Pancreas (tissue), 10 donors: ENCODE results near the gene PHACTR3. TPM values are rescaled to one million over a fixed set of nuclear protein-coding genes. Genes with fewer than 3 reads are reported as not detected.

Experiments
- ATAC-seq, 4 donors: fragments of 200-7000 bp; cut with Tn5 transposase; one replicate each; pipeline versions ENCODE4 v1.8.0 to v1.9.1; 2020; ENCODE audit warnings: mild to moderate bottlenecking in 4 of 4, moderate library complexity in 4 of 4
- DNase-seq, 6 donors: peaks; one replicate each; pipeline ENCODE4 v3.0.0-alpha.2; 2020
- FAIRE-seq: peaks from 2 replicates; lab custom pipeline; 2012; peaks lifted over from hg19 to GRCh38; lab: Jason Lieb, UNC
- H3K27ac ChIP-seq, 4 donors: fragments of 200-600 bp; sonication (generic); 1 replicate in 3 of 4; 2 replicates in 1 of 4; pipeline versions ENCODE4 v1.5.0 to v1.8.0; 2020
- H3K27me3 ChIP-seq, 4 donors: fragments of 200-600 bp; one replicate each; pipeline ENCODE4 v1.8.0; 2021
- H3K36me3 ChIP-seq, 3 donors: fragments of 200-600 bp; sonication (generic) in 1 of 3; one replicate each; pipeline versions ENCODE4 v1.5.0 to v1.8.0; 2020 to 2021
- H3K4me1 ChIP-seq, 3 donors: fragments of 200-600 bp; one replicate each; pipeline ENCODE4 v1.8.0; 2021
- H3K4me3 ChIP-seq, 4 donors: fragments of 200-600 bp; sonication (generic) in 2 of 4; one replicate each; pipeline versions ENCODE4 v1.5.0 to v1.8.0; 2020 to 2021
- H3K9me3 ChIP-seq, 4 donors: fragments of 200-600 bp; one replicate each; pipeline ENCODE4 v1.8.0; 2021
- CTCF ChIP-seq, 4 donors: fragments of 200-600 bp; sonication (generic) in 3 of 4; IDR thresholded peaks; one replicate each; pipeline versions ENCODE4 v1.5.0 to v1.8.0; 2021; ENCODE audit warnings: antibody characterized with exemption in 4 of 4
- WGBS, 2 donors: extraction: QIAGEN DNeasy Blood & Tissue Kit; methylation state at CpG; one replicate each; pipeline ENCODE4 v1.1.7; 2013; 5-methylcytosine and 5-hydroxymethylcytosine counted together
- intact Hi-C, 3 donors: fragments of 100-400 bp; cut with DNase I; formaldehyde crosslinking; loops; one replicate each; pipeline versions ENCODE4 v1.11.1 to v1.14.2; 2022
- polyA plus RNA-seq, 2 donors: library from polyadenylated mRNA; stranded (reverse); fragments of 200-250 nt; gene quantifications; one replicate each; pipeline ENCODE4 v1.2.3, GENCODE V29; 2013
- total RNA-seq, 6 donors: library from RNA; stranded (reverse); fragmentation: NEBNext Ultra II Directional in 4 of 6; extraction: Animal tissue kit (Norgen Biotek cat#: 25700) in 4 of 6; gene quantifications; one replicate each; pipeline versions ENCODE4 v1.2.1 to v1.2.4, GENCODE V29; 2021 to 2023
- donor health status: healthy with polysubstance abuse.
- donor health status: DM: no; HTN: no; CAD: no; lungs with moderate emphysema.
- donor health status: DM: no; HTN: no; CAD: no.
- donor health status: control.
- donor health status: control.
- donor health status: Bipolar disorder and iron deficiency.
- donor health status: DM: yes; HTN: yes; CAD: no.
- donor health status: DM: no; HTN: no; CAD: no.
- donor health status: DM: no; HTN: no; CAD: no.
- donor health status: DM: yes; HTN: yes; CAD: no.

The PHACTR3 gene
- total and polyA plus RNA-seq, 8 donors, result 0.14 to 1.5 (median 0.35) TPM; not detected in 3

GRCh38 chr20:59574308-59574707 lies 30.0 kb upstream of the PHACTR3 start:
- no peak overlapping the region for H3K27ac ChIP-seq
- H3K36me3 ChIP-seq, result no peaks in the 10 kb centered on the region
- intact Hi-C loops, result no loop called here
- no peak for TF ChIP-seq CTCF (IDR thresholded peaks at IDR 0.05)
- H3K27me3 ChIP-seq, result peaks cover 0 to 6% (median 3%) of the 10 kb centered on the region in 4 donors
- no peaks in the 10 kb centered on the region for H3K4me1 ChIP-seq
- DNase-seq (no peak), FAIRE-seq (no peak), ATAC-seq (no peak)
- H3K4me3 ChIP-seq, result no peak overlapping the region
- 40 to 49% methylated on average over 3 of the region's 3 CpGs for WGBS, 2 donors
- H3K9me3 ChIP-seq, result no peaks in the 10 kb centered on the region

- ATAC-seq, result no peak
- H3K36me3 ChIP-seq, result no peaks in the 10 kb centered on the region
- FAIRE-seq, result no peak
- TF ChIP-seq CTCF (IDR thresholded peaks at IDR 0.05), result no peak
- H3K27me3 ChIP-seq, result peaks cover 0 to 6% (median 3%) of the 10 kb centered on the region in 4 donors
- no peak overlapping the region for H3K4me3 ChIP-seq
- H3K9me3 ChIP-seq, result no peaks in the 10 kb centered on the region
- WGBS, 2 donors, result 41 to 50% methylated on average over 5 of the region's 5 CpGs
- H3K4me1 ChIP-seq, result no peaks in the 10 kb centered on the region
- DNase-seq, result no peak
- intact Hi-C loops, result no loop called here
- no peak overlapping the region for H3K27ac ChIP-seq
Measured at GRCh38 chr20:59575216-59575615, 29.1 kb upstream of the PHACTR3 start.

GRCh38 chr20:59575653-59576052 lies 28.7 kb upstream of the PHACTR3 start:
- FAIRE-seq (no peak), ATAC-seq (no peak), DNase-seq (no peak)
- intact Hi-C loops, result no loop called here
- H3K27me3 ChIP-seq, result peaks cover 0 to 6% (median 3%) of the 10 kb centered on the region in 4 donors
- 66 to 77% methylated on average over 1 of the region's 1 CpG for WGBS, 2 donors
- no peaks in the 10 kb centered on the region for H3K36me3 ChIP-seq
- TF ChIP-seq CTCF (IDR thresholded peaks at IDR 0.05), result no peak
- no peaks in the 10 kb centered on the region for H3K9me3 ChIP-seq
- no peak overlapping the region for H3K27ac ChIP-seq
- H3K4me3 ChIP-seq, result no peak overlapping the region
- H3K4me1 ChIP-seq, result no peaks in the 10 kb centered on the region

- no peak for FAIRE-seq
- H3K27ac ChIP-seq, result no peak overlapping the region
- WGBS, 2 donors, result 35 to 39% methylated on average over 18 of the region's 18 CpGs
- no peaks in the 10 kb centered on the region for H3K9me3 ChIP-seq
- H3K4me3 ChIP-seq, result no peak overlapping the region
- DNase-seq, result no peak
- H3K27me3 ChIP-seq, result peaks cover 0 to 6% (median 3%) of the 10 kb centered on the region in 4 donors
- H3K36me3 ChIP-seq, result no peaks in the 10 kb centered on the region
- intact Hi-C loops, result no loop called here
- ATAC-seq, result no peak
- no peak for TF ChIP-seq CTCF (IDR thresholded peaks at IDR 0.05)
- H3K4me1 ChIP-seq, result no peaks in the 10 kb centered on the region
Measured at GRCh38 chr20:59576216-59576953, 28.0 kb upstream of the PHACTR3 start.
